Colonic mucosa (tissue), 4 donors: ENCODE data around the gene PPARG. TPM values are rescaled to one million over a fixed set of nuclear protein-coding genes. Genes with fewer than 3 reads are reported as not detected.
"Not testable (repeated sequence)": the region's sequence is repeated elsewhere in the genome, so short reads cannot be mapped to it uniquely, and the experiment has no call there.

Experiments used
- DNase-seq: peaks from one replicate; pipeline ENCODE4 v3.0.0-alpha.2; 2020
- H3K27ac ChIP-seq: fragments of 200-600 bp; one replicate; pipeline ENCODE4 v1.8.0; 2021
- H3K27me3 ChIP-seq: fragments of 200-600 bp; one replicate; pipeline ENCODE4 v1.8.0; 2021
- H3K36me3 ChIP-seq: fragments of 200-600 bp; one replicate; pipeline ENCODE4 v1.8.0; 2021
- H3K4me1 ChIP-seq: fragments of 200-600 bp; one replicate; pipeline ENCODE4 v1.8.0; 2021; ENCODE audit warnings: mild to moderate bottlenecking
- H3K4me3 ChIP-seq: fragments of 200-600 bp; one replicate; pipeline ENCODE4 v1.8.0; 2021
- H3K9ac ChIP-seq, 2 donors: one replicate each; pipeline ENCODE4 v1.7.0; 2013; ENCODE audit warnings: control low read depth in 2 of 2, low read depth in 2 of 2, low read length in 2 of 2
- H3K9me3 ChIP-seq: fragments of 200-600 bp; one replicate; pipeline ENCODE4 v1.8.0; 2021
- intact Hi-C: fragments of 100-400 bp; cut with DNase I; formaldehyde crosslinking; loops from one replicate; pipeline ENCODE4 v1.14.1; 2022
- total RNA-seq, 2 donors: library from RNA; stranded (reverse); fragmentation: NEBNext Ultra II Directional in 1 of 2; extraction: Animal tissue kit (Norgen Biotek cat#: 25700) in 1 of 2; gene quantifications; one replicate each; pipeline ENCODE4 v1.2.1, GENCODE V29; 2021
- TF ChIP-seq, protein P1 (sequence below): fragments of 200-600 bp; IDR thresholded peaks from one replicate; pipeline ENCODE4 v1.8.0; 2022; ENCODE audit warnings: antibody characterized with exemption, mild to moderate bottlenecking
- donor health status: healthy.
- donor health status: DM: no; HTN: no; CAD: no.
- donor health status: DM: no; HTN: no; CAD: no.

PPARG gene
- total RNA-seq, 2 donors from 2014 or later, result 85.2 to 169 TPM

DNA sequence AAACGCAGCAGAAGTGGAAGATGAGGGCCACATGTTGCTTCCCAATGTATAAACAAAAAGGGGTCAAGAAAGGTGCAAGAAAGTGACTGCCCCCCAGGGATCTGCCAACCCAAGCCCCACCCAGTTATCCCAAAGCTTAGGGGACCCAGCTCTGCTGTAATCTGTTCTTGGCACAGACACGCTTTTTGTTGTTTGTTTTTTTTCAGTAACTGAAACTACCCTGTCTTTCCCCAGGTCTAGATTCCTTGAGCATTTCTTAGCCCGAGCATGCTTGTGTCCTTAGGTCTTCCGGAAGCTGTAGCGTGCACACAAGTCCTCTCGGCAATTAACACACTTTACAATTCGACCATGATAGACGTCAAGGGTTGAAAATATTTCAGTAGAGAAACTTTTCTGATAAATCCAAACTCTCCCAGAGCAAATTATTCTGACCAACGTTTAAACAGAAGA is 8.5 kb upstream of the PPARG start:
- H3K27me3 ChIP-seq, result no peaks in the 10 kb centered on the region
- TF ChIP-seq, protein P1, sequence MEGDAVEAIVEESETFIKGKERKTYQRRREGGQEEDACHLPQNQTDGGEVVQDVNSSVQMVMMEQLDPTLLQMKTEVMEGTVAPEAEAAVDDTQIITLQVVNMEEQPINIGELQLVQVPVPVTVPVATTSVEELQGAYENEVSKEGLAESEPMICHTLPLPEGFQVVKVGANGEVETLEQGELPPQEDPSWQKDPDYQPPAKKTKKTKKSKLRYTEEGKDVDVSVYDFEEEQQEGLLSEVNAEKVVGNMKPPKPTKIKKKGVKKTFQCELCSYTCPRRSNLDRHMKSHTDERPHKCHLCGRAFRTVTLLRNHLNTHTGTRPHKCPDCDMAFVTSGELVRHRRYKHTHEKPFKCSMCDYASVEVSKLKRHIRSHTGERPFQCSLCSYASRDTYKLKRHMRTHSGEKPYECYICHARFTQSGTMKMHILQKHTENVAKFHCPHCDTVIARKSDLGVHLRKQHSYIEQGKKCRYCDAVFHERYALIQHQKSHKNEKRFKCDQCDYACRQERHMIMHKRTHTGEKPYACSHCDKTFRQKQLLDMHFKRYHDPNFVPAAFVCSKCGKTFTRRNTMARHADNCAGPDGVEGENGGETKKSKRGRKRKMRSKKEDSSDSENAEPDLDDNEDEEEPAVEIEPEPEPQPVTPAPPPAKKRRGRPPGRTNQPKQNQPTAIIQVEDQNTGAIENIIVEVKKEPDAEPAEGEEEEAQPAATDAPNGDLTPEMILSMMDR, result no peak
- DNase-seq, result no peak
- no peak overlapping the region for H3K4me3 ChIP-seq
- no peak overlapping the region for H3K27ac ChIP-seq
- H3K9me3 ChIP-seq, result no peaks in the 10 kb centered on the region
- intact Hi-C loops, result no loop called here
- no peaks in the 10 kb centered on the region for H3K36me3 ChIP-seq
- no peaks in the 10 kb centered on the region for H3K4me1 ChIP-seq
- H3K9ac ChIP-seq, result peak overlapping the region in 1 of 2 donors; percentile 19

DNA sequence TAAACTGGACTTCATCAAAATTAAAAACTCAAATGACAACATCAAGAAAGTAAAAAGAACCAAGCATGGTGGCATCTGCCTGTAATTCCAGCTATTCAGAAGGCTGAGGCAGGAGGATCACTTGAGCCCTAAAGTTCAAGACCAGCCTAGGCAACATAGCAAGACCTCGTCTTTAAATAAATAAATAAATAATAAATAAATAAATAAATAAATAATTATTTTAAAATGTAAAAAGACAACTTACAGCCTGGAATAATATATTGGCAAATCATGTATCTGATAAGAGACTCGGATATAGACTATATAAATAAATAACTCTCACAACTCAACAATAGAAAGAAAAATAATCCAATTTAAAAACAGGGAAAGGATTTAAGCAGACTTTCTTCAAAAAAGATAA is 4.3 kb upstream of the PPARG start:
- H3K4me3 ChIP-seq, result no peak overlapping the region
- no peak overlapping the region for H3K27ac ChIP-seq
- H3K36me3 ChIP-seq, result no peaks in the 10 kb centered on the region
- no peaks in the 10 kb centered on the region for H3K4me1 ChIP-seq
- no peaks in the 10 kb centered on the region for H3K27me3 ChIP-seq
- H3K9me3 ChIP-seq, result no peaks in the 10 kb centered on the region
- TF ChIP-seq, protein P1, result no peak
- intact Hi-C loops, result no loop called here
- no peak overlapping the region for H3K9ac ChIP-seq
- DNase-seq, result no peak

DNA sequence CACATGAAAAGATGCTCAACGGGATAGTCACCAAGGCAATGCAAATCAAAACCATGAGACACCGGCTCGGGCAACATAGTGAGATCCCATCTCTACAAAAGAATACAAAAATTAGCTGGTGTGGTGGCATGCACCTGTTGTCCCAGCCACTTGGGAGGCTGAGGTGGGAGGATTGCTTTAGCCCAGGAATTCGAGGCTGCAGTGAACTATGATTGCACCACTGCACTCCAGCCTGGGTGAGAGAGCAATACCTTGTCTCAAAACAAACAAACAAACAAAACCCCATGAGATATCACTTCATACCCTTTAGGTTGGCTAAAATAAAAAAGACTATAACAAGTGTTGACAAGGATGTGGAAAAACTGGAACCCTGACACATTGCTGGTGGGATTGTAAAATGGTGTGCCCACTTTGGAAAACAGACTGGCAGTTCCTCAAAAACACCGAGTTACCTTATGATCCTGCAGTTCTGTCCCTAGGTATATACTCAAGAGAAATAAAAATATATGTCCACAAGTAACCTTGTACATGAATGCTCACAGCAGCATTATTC is 3.8 kb upstream of the PPARG start:
- H3K4me3 ChIP-seq, result no peak overlapping the region
- TF ChIP-seq, protein P1, result no peak
- no peak overlapping the region for H3K9ac ChIP-seq
- H3K4me1 ChIP-seq, result no peaks in the 10 kb centered on the region
- no peaks in the 10 kb centered on the region for H3K27me3 ChIP-seq
- intact Hi-C loops, result no loop called here
- H3K27ac ChIP-seq, result no peak overlapping the region
- H3K9me3 ChIP-seq, result no peaks in the 10 kb centered on the region
- DNase-seq, result no peak
- H3K36me3 ChIP-seq, result no peaks in the 10 kb centered on the region

DNA sequence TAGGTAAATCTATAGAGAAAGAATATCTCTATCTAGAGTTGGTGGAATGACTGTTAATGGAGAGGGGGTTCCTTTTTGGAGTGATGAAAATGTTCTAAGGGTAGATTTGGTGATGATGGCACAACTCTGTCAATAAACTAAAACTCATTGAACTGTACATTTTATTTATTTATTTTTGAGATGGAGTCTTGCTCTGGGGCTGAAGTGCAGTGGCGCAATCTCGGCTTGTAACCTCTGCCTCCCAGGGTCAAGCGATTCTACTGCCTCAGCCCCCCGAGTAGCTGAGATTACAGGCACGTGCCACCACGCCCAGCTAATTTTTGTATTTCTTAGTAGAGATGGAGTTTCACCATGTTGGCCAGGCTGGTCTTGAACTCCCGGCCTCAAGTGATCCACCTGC is 3.1 kb upstream of the PPARG start:
- H3K9me3 ChIP-seq, DNase-seq, H3K4me3 ChIP-seq, H3K4me1 ChIP-seq, intact Hi-C loops, H3K27ac ChIP-seq, H3K9ac ChIP-seq, H3K36me3 ChIP-seq, H3K27me3 ChIP-seq: not testable (repeated sequence)

DNA sequence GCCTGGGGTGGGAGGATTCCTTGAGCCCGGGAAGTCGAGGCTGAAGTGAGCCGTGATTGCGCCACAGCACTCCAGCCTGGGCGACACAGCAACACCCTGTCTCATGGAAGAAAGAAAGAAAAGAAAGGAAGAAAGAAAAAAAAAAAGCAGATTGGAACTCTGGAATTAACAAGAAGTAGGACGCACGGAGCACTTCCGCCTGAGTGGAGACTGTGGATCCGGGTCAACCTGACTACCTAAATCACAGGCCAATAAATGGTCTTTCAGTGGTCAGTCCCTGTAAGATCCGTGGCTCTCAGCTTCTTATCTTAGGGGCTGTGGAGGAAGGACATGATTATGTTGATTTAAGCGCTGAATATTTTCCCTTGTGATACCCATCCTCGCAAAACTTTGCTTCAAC is 2.4 kb upstream of the PPARG start:
- TF ChIP-seq, protein P1, result no peak
- Histone ChIP-seq H3K9me3 (no peaks in the 10 kb centered on the region), H3K9ac (no peak overlapping the region), H3K27ac (no peak overlapping the region), H3K4me1 (no peaks in the 10 kb centered on the region), H3K4me3 (no peak overlapping the region), H3K27me3 (no peaks in the 10 kb centered on the region), H3K36me3 (no peaks in the 10 kb centered on the region)
- intact Hi-C loops, result no loop called here
- no peak for DNase-seq

DNA sequence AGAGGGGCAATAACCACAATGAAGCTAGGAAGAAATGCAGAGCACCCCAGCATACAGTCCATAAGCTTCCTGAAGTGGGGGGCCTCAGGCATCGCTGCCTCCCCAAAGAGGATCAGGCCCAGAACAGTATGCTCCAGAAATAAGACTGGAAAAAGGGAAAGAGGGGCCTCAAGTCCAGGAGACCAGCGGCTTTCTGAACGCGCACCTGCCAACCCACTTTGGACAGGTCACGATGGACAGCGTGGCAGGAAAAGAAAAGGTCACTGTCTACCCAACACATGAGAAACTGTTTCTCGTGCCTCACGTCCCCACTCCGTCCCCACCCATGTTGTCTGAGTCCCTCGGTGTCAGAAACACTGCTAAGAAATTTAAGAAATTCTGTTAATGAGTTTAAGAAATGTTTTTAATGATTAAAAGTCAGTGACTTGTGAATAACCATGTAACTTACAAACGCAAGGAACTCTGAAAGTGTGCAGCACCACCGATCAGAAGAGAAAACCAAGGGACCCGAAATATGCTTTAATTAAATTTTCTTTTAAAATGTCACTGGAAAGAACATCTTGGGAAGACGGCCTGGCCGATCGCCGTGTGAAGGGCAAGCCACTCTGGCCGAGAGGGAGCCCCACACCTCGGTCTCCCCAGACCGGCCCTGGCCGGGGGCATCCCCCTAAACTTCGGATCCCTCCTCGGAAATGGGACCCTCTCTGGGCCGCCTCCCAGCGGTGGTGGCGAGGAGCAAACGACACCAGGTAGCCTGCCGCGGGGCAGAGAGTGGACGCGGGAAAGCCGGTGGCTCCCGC is 1.7 kb upstream of the PPARG start:
- Histone ChIP-seq H3K9ac (peak overlapping the region; percentile 51 to 59), H3K4me3 (peak overlapping the region; percentile 29), H3K4me1 (no peaks in the 10 kb centered on the region), H3K27me3 (no peaks in the 10 kb centered on the region), H3K27ac (peak overlapping the region; percentile 50), H3K9me3 (no peaks in the 10 kb centered on the region), H3K36me3 (no peaks in the 10 kb centered on the region)
- TF ChIP-seq, protein P1, result no peak
- intact Hi-C loops, result no loop called here
- peak; percentile 54 for DNase-seq
